Stimulated activated CD4-positive, alpha-beta T cell treated with anti-CD3 and anti-CD28 coated beads, Interleukin-15, amount 100 ng/mL, for 48 hours (primary cell): ENCODE data around the gene NTN1.
"Not testable (repeated sequence)": the region's sequence is repeated elsewhere in the genome, so short reads cannot be mapped to it uniquely, and the experiment has no call there.

ENCODE experiments used
- DNase-seq, 2 donors: peaks; one replicate each; pipeline ENCODE4 v3.0.0-alpha.2; 2020; ENCODE audit warnings: low read depth in 2 of 2

NTN1 gene

DNA sequence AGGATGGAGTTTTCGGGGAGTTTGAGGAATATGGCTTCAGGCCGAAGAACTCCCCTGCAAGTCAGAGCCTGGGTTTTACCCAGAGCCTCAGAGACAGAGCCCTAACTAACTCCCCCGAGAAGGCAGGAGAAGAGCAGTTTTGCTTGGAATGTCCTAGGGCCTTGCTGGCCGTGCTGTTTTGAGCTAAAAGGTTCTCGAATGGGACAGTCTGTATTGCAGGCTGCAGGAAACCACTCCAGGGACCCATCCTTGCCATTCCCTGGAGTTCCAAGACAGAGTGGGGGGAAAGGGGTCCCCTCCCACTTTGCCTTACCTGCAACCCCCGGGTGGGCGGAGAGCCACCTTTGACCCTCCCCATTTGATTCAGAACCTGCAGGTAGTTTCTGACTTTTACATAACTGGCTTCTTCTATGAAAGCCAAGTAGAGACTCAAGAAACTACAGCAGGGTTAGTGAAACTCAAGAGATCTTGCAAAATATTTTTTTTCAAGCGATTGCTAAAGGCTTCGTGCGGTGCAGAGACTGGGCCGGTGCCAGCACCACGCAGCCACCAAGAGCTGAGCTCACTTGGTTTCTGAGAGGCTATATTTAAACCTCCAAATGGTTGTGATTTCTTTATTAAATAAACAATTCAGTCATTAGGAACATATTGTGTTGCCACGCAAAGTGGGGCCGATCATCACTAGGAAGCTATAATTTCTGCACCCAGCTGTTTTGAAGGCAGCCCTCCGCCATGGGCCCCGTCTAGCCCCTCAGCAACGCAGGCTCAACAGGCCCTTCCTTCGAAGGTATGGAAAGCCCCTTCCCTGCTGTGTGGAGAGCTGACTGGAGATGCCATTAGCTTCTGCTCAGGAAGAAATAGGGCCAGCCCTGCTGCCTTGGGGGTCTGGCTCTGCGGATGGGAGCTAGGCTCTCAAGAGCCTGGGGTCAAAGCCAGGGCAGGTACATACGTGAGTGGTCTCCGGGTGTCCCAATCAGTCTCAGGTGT is 223.0 kb downstream of the NTN1 start:
- DNase-seq = no peak

DNA sequence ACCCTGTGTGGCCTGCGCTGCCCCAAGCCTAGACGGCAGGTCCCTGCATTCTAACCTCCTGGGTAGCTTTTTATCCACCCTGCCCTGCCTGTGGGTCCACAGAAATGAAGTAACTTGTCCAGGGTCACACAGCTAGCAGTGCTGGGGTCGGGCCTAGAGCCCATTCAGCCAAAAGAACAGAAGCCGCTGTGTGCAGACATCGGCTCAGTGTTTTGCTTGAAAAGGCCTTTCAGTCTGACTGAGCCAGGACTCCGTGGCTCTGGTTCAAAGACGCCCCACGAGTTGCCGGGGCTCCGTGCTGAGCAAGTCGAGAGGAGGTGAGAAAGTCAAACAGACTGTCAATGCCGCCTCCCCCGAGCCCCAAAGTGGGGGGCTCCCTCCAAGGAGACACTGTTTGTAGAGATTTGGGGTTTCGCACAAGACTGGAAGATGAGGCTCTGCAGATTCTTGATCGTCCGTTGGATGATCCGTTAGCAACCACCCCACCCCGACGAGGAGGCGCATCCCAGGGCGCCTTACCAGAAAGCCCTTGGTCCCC is 226.2 kb downstream of the NTN1 start:
- DNase-seq = no peak

DNA sequence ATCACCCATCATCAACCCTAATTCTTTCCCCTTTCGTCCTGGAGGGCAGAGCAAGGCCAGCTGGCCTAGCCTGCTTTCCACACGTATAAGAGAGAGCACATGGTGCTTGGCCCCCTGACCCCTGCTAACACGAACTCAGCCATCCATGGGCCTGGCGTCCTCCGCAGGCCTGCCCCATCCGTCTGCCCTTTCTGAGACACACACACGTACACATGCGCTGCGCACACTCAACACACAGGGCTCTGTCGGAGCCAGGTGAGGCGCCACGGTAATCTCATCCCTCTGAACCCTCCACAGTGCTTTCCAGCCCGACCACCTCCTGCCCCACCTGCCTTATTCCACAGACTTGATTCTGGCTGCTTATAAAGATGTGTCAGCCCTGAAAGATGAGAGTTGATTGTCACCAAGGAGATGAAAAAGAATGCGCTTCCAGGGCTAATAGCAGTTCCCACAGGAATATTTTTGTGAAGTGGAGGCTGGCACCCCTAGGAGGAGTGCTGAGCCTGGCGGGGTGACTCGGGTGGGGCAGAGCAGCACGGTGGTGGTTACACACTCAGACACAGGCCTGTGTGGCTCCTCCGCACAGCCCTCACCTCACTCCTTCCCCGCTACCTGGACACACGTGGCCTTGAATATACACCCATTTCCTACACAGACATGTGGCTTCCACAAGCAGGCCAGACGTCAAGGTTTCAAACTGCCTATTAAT is 228.1 kb downstream of the NTN1 start:
- no peak for DNase-seq

DNA sequence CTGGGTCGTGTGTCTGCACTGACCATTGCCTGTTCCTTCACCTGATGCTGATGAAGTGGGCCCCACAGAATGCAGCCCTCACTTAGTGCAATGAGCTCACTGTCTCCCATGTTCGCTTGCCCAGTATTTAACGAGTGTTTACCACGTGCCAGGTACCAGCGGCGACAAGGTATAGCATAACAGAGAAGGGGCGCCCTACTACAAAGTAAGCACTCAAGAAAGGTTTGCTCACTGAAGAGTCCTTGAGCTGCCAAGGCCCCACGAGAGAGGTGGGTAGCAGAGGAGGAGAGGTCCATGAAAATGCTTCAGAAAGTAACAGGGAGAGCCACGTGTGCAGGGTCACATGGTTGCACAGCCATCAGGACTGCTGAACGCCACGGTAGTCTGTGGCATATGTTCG is 230.0 kb downstream of the NTN1 start:
- DNase-seq = no peak

DNA sequence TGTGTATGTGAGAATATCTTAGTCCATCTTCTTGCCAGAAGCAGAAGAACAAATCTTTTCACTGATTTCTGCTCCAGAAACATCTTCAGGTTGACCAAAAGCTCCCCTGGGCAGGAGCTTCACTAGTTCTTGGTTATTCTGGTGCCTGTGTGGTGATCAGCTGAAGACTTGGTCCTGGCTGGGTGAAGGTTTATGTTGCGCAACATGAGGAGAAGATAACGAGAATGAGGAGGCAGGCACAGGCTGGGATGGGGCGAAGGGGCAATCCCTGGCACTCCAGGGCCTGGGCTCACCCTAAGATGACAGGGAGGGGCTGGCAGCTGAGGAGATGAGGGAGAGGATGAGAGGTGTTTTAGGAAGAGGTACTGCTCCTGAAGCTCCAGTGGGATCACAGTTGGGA is 232.0 kb downstream of the NTN1 start:
- DNase-seq = no peak

DNA sequence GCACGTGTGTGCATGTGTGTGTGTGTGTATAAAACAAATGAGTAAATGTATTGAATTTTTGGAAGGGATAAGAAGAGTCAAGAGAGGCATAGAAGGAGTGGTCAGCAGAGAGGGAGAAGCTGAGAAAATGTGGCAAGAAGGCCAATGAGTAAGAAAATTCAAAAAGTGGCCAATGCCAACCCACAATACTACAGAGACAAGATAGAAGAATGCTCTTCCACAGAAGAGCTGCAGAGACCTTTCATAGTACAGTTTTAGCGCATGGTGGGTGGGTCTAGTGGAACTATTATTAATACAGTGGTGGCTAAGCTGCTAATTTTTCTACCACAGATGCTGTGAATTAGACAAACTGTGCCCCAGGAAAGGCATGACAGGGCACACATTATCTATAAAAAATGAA is 233.5 kb downstream of the NTN1 start:
- no peak for DNase-seq

DNA sequence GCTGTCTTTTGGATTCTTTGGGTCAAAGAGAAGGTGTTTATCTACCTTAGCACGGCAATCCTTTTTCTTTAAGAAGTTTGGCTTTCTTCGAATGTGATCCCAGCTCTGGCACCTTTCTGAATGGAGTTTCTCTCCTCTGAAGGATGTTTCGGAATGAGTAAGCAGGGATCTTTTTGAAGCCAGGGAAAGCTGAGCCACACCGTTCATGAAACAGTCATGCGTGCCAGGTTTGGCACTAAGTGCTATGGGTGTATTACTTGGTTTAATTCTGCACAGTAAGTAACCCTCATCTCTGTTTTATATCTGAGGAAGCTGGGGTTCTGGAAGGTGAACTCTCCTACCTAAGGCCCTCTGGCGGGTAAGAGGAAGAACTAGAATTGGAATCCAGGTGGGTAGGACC is 234.5 kb downstream of the NTN1 start:
- DNase-seq = no peak

DNA sequence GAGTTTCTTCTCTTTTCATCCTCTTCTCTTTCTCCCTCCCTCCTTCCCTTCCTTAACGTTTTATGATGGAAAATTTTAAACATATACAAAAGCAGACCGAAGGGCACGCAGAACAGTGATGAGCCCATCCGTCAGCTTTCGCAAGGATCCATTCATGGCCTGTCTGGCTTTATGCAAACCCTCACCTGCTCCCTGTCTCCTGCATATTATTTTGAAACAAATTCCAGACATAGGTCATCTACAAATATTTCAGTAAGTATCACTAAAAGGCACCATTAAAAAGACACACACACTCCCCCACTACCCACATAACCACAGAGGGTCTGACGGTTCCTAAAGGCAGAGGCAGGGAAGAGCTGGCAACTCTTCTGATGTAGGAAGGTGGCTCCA is 235.0 kb downstream of the NTN1 start:
- DNase-seq = no peak

DNA sequence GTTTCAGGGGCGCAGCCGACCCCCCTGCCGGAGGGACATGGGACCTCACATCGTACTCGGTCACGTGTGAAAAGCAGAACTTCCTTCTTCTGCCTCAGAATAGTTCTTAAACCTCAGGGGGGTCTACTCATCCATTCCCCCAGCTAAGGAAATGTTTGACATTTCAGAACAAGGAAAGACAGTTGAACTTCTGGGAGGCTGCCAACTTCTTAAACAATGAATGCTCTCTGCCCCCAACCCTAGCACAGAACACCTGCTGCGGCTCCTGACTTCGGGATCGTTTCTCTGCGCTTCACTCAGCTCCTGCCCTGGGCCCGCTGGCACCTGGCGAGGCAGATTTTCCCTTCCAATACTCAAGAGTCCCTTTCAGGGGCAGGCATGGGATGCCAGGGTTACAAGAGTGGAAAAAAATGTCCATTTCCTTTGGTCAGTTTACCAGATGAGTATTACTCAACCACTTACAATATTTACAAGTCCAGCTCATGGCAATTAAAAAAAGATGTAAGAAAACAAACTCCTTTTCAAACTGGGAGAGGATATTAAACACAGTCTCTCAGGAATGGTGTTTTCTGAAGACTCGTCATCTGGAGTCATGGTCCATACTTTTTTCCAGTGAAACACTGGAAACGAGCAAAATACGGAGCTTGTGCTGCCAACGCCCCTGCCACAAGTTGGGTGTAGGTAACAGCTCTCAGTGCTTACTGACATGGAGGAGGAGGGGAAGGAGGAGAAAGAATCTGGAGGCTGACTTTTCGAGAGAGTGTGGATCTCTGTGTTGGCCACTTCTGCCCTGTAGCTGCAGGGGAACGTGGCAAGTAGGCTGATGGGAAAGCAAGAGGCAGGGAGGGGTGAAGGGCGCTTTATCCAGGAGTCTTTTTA is 235.7 kb downstream of the NTN1 start:
- no peak for DNase-seq

DNA sequence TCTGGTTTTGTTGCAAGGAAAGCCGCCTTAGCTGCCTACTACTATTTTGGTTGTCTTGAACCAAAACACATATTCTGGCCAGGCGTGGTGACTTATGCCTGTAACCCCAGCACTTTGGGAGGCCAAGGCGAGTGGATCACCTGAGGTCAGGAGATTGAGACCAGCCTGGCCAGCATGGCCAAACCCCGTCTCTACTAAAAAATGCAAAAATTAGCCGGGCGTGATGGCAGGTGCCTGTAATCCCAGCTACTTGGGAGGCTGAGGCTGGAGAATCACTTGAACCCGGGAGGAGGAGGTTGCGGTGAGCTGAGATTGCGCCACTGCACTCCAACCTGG is 236.3 kb downstream of the NTN1 start:
- DNase-seq = not testable (repeated sequence)

DNA sequence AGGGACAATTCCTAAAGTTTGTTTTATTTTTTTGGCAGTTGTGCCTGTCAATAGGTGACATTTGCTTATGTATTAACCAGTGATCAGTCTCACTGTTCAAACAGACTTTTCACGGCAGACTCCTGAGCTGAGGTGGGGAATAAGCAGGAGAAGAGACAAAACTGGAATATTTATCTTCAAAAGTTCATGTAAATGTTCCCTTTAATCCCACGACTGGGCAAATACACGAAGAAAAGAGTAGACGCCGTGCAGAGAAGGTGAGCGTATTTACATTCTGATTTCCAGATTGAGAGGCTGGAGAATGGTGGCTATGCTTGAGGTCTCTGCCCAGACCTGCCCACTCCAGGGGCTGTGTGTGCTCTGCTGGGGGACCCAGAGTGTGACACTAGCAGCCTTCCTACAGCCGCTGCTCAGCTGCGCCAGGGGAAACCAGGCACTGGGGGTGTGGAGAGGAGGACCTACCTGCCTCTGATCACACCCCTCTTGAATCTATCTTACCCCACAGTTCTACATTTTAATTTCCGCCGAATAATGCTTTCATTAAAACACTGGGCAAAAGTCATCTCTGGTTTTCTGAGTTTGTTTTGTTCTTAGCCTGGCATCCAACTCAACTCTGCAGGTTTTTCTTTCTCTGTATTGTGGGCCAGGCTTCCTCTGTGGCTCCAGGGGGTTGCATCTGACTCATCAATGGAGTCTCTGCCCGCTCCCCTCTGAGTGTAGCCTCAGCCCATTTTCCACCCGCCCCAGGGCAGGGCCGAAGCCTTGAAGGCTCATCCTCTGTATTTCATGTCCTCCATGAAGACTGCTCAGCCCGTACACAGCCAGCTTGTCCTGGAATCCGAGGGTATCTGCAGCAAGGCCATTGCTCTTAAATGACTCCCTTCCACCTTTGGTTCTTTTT is 237.1 kb downstream of the NTN1 start:
- DNase-seq = no peak

DNA sequence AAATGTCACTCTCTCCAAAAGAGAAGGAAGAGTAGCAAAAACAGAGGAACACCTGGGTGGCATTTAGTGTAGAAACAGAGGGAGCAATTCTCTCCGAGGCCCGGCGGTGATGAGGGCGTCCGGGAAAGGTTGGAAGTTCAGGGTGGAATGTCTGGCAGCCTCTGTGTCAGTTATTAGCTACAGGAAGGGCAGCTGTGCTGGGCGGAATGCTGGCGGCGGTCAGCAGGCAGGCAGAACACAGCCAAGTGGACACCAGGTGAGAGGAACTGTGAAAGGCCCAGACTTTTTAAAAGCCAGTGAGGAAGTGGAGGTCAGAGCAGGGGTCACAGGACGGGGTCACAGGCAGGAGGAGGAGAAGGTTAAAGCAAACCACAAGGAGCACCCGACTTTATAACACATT is 238.1 kb downstream of the NTN1 start:
- DNase-seq = no peak

DNA sequence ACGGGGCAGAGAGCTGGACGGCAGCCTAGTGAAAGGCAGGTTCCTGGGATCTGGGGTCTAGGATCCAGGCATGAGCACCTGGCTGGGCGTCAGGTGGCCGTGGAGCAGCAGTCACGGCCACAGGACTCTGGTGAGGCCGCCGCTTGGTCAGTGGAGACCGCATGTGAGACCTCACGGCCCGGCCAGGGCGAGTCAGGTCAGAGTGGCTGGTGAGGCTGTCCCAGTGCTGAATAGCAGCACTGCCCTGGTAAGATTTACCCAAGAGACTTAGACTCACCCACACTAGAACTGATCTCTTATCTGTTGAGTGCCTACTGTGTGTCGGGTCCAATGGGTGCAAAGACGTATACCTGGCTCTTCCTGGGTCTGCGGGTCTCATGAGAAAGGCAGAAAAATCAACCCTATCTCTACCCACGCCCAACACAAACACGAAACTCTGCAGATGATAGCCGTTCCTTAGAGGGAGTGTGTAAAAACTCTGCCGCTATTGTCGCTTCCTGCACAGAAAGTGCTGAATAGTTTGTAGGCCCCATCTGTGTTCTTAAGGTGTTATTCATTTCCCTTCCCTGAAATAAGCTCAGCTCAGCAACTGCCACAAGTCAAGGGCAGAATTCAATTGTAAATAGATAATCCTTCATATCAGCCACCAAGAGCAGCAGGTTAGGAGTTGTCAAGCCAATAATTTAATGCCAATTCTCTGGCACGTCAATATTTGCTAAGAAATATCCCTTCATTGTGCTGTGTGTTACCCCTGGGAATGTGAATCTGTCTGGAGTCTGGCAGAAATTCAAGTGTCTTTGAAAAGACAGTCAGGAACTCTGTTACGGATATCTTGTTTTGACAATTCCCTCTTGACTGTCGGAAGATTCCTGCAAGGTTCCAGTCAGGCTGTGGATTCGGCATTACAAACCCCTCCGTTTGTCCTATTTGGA is 240.0 kb downstream of the NTN1 start:
- no peak for DNase-seq

DNA sequence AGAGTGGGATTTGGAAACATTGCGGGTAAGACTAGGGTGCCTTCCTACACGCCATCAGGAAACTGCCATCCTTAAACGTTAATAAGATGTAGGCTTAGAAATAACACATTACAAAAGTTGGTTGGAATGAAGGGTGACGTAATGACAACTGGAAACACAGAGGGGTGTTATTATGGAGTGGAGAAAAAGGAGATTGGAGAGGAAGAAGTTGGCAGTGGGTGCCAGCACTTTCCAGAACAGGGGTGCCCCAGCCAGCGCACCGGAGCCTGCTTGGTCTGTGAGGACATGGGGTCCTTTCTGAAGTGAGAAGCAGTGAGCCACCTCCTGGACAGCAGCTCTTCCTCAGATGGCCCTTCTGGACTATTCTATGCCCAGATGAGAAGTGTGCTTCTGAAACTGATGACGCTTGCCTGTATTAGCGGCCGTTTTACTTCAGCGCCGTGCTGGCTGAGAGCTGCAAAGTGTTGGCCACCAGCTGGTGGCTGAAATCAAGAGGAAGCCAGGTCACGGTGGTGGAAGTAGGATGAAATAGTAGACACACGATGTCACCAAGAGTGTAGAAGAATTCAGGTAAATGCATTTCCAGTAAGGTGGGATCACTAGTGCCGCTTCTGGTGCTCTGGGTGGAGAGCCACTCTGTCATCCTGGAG is 244.8 kb downstream of the NTN1 start:
- no peak for DNase-seq

DNA sequence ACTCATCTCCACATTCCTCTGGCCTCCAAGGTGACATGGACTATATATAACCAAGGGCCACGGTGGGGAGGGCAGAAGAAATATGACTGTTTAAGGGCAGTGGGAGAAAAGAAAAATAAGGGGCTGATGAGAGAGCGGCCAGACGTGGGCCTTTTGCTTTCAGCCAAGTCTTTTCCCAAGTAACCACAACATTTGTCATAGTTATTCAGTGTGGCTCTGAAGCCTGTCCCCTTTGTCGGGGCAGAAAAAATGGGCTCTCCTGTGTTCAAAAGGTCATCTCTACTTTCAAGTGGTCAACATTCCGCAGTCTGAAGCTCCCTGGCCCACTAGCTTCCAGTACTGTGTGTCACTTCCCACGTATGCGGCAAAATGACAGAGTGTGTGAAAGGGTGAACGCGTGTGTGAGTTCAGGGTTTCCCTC is 245.4 kb downstream of the NTN1 start:
- no peak for DNase-seq

DNA sequence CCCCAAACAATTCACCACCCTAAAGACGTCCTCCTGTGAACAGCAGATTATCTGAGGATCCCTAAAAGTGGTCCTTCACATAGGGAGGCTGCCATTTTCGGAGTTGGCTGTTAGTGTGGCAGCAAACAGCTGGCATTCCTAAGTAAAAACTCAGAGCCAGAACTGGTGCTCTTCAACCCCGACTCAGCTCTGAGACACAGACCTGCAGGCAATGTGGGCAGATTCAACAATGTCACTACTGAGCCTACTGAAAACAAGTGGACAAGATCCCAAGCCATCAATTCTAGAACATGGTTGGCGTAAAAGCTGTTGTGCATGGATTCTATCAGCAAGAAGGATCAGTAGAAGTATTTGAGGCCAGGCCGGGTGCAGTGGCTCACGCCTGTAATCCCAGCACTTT is 247.2 kb downstream of the NTN1 start:
- no peak for DNase-seq

DNA sequence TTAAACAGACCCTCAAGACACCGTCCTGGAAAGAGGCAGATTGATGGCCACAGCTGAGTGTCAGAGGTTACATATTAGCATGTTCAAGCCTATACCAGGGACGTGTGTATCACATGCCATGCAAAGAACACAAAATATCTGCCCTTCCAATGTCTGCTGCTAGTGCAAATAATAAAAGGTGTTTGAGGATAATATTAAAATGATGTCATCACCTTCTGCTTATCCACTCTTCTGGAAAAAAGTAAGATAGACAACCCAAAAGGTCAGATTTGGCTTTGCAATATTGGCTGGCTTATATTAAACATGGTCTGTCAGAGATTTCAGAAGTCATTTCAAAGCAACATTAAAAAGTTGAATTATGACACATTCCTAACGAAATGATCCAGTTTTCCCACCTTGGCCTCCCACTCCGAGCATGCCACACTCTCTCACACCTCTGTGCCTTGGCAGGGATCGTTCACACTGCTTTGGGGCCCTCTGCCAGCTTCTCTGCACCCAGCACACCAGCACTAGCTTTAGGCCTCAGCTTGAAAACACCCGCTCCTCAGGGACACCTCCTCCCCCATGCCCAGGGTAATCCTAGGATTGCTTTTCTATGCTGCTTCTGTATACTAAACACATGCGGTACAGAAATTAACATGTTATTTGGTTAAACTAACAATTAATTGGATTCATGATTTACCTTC is 248.2 kb downstream of the NTN1 start:
- DNase-seq = no peak

DNA sequence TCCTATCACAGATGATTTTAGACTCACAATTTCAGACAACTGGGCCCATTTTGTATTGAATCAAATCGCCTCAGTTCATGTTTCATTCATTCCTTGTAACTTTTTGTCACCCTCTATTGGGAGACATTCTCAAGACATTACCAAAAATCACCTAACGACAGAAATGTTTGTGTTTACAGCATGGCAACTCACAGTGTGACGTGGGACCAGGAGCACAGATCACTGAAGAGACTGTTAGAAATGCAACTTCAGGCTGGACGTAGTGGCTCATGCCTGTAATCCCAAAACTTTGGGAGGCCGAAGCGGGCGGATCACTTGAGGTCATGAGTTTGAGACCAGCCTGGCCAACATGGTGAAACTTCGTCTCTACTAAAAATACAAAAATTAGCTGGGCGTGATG is 249.6 kb downstream of the NTN1 start:
- DNase-seq = no peak

DNA sequence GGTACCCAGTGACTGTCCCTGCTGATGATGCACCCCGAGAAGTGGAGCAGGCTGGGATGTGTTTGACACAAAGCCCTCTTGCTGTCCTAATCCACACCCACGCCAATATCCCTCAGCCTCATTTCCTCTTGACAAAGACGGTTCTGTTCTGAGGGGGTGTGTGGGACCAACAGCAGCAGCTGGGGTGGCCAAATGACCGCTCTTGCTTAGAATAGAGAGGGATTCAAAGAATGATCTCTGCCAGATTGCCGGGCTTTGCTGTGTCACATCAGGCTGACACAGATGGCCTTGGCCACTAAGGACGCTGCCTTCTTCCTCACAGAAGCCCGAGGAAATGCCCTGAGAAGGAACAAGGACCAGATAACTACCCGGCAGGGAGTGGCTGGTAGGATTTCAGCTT is 250.7 kb downstream of the NTN1 start:
- no peak for DNase-seq
